GM12878 (cell line): ENCODE data around the gene CDKL5.

Experiments
- E2F4 ChIP-seq: IDR thresholded peaks from 2 replicates; pipeline ENCODE4 v1.6.1; 2012; ENCODE audit warnings: low read depth, low read length, improper control_type of control experiment
- KDM1A ChIP-seq: fragments of 200-600 bp; sonication (generic); IDR thresholded peaks from 2 replicates; pipeline ENCODE4 v1.6.1; 2016; ENCODE audit warnings: borderline replicate concordance
- MAX ChIP-seq: IDR thresholded peaks from 2 replicates; pipeline ENCODE4 v1.6.1; 2012; ENCODE audit warnings: low read depth, low read length, improper control_type of control experiment
- NBN ChIP-seq: fragments of 450-650 bp; IDR thresholded peaks from 2 replicates; pipeline ENCODE4 v1.6.1; 2016
- SIX5 ChIP-seq: IDR thresholded peaks from 2 replicates; pipeline ENCODE4 v1.6.1; 2011; ENCODE audit warnings: mild to moderate bottlenecking, low read depth, low read length, moderate library complexity; ENCODE audit not compliant: severe bottlenecking
- SMC3 ChIP-seq: IDR thresholded peaks from 2 replicates; pipeline ENCODE4 v1.6.1; 2011; ENCODE audit warnings: low read length, improper control_type of control experiment, borderline replicate concordance
- SP1 ChIP-seq: IDR thresholded peaks from one replicate; pipeline ENCODE4 v1.6.1; 2011; ENCODE audit warnings: low read depth, low read length
- YBX1 ChIP-seq: fragments of 450-650 bp; IDR thresholded peaks from 2 replicates; pipeline ENCODE4 v1.6.1; 2016; ENCODE audit warnings: antibody characterized with exemption

- TF ChIP-seq SP1 (no peak), NBN (no peak), MAX (no peak), SIX5 (no peak), YBX1 (no peak), SMC3 (no peak), KDM1A (no peak), E2F4 (no peak)
These were observed 123.6 kb downstream of the CDKL5 start for GRCh38 chrX:18548996-18549395.
